Naive thymus-derived CD8-positive, alpha-beta T cell (primary cell): ENCODE measurements around the gene GINS2. TPM values are rescaled to one million over a fixed set of nuclear protein-coding genes. Genes with fewer than 3 reads are reported as not detected.

Experiments
- ATAC-seq, 2 donors: fragments of 150-1000 bp; cut with Tn5 transposase in 1 of 2; sonication (Bioruptor Pico), chemical (Tn5 transposase) in 1 of 2; 1 replicate in 1 of 2; 2 replicates in 1 of 2; pipeline ENCODE4 v1.10.0; 2021; ENCODE audit warnings: mild to moderate bottlenecking in 2 of 2, moderate library complexity in 2 of 2
- POLR2A ChIA-PET: fragments of 350-600 bp; sonication (Branson Sonifier 250); formaldehyde crosslinking; loops from one replicate; lab custom pipeline; 2021; ENCODE audit warnings: antibody characterized with exemption; lab: Charles Lee
- DNase-seq, 10 donors: peaks; one replicate each; pipeline versions ENCODE4 v3.0.0 to v3.0.0-alpha.2; 2020 to 2022
- H3K27ac Mint-ChIP-seq, 10 donors: one replicate each; pipeline ENCODE4 v1.8.0; 2020 to 2022; ENCODE audit warnings: mild to moderate bottlenecking in 10 of 10, mixed read lengths in 10 of 10, moderate library complexity in 4 of 10, inconsistent platforms in 1 of 10
- H3K27me3 Mint-ChIP-seq, 5 donors: one replicate each; pipeline ENCODE4 v1.8.0; 2021 to 2022; ENCODE audit warnings: mixed read lengths in 5 of 5
- H3K36me3 Mint-ChIP-seq, 3 donors: one replicate each; pipeline ENCODE4 v1.8.0; 2020 to 2022; ENCODE audit warnings: mixed read lengths in 3 of 3, mild to moderate bottlenecking in 2 of 3, inconsistent platforms in 1 of 3
- H3K4me1 Mint-ChIP-seq, 4 donors: one replicate each; pipeline ENCODE4 v1.8.0; 2021 to 2022; ENCODE audit warnings: mixed read lengths in 4 of 4
- H3K4me3 Mint-ChIP-seq, 10 donors: one replicate each; pipeline ENCODE4 v1.8.0; 2020 to 2022; ENCODE audit warnings: mild to moderate bottlenecking in 10 of 10, mixed read lengths in 10 of 10, moderate library complexity in 6 of 10, inconsistent platforms in 1 of 10
- H3K9me3 Mint-ChIP-seq, 9 donors: one replicate each; pipeline ENCODE4 v1.8.0; 2020 to 2022; ENCODE audit warnings: mixed read lengths in 9 of 9, mild to moderate bottlenecking in 3 of 9, inconsistent platforms in 1 of 9, moderate library complexity in 1 of 9
- polyA plus RNA-seq, 3 donors: library from polyadenylated mRNA; unstranded; fragments of 300-500 nt; fragmentation: Illumina TruSeq; gene quantifications; one replicate each; pipeline ENCODE4 v1.2.3, GENCODE V29; 2021
- total RNA-seq, 8 experiments: library from RNA in 2 of 8; stranded (reverse) in 2 of 8; gene quantifications; one replicate each; pipeline ENCODE4 v1.2.3 and lab custom pipeline; 2021 to 2026

The GINS2 gene
- total and polyA plus RNA-seq, 5 experiments from 2014 or later, result 0.08 to 1.0 (median 0.74) TPM

DNA sequence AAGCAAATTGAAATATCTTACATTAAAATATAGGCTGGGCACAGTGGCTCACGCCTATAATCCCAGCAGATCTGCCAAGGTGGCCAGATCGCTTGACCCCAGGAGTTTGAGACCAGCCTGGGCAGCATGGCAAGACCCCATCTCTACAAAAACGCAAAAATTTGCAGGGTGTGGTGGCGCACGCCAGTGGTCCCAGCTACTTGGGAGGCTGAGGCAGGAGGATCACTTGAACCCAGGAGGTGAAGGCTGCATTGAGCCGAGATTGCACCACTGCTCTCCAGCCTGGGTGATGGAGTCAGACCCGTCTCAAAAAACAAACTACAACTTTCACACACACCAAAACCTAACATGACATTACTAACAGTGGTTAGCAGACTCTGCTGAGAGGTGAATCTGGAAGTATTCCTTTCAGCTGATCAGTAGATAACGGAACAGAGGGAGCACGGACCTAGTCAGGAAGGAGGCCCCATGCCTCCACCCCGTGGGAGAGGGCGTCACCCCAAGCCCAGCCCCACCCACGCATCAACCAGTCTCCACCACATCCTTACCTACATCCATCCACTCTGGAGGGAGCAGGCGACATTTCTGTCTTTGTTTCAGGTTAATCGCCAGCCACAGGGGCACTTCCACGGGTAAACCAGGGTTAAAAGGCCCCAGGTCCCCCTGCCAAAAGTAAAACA is 1.7 kb downstream of the GINS2 start:
- Mint-ChIP-seq H3K27ac (no peak overlapping the region), H3K4me3 (peak overlapping the region; percentile 41 to 80 (median 62))

DNA sequence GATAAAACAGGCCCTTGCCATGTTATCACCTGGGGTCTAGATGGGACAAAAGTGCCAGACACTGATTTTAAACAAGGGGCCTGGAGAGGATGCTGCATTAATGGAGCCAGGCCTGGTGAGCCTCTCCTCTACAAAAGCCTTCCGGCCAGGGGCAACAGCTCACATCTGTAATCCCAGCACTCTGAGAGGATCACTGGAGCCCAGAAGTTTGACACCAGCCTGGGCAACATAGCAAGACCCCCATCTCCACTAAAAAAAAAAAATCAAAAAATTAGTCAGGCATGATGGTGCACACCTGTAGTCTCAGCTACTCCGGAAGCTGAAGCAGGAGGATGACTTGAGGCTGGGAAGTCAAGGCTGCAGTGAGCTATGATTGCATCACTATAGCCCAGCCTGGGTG is 3.5 kb downstream of the GINS2 start:
- no peak overlapping the region for H3K27ac Mint-ChIP-seq
- H3K4me1 Mint-ChIP-seq, result peaks cover 6 to 11% (median 9%) of the 10 kb centered on the region in 4 donors
- no peaks in the 10 kb centered on the region for H3K36me3 Mint-ChIP-seq
- ATAC-seq (no peak), DNase-seq (no peak)
- H3K4me3 Mint-ChIP-seq, result no peak overlapping the region
- H3K27me3 Mint-ChIP-seq, result peaks cover 0 to 2% (median 0%) of the 10 kb centered on the region in 5 donors
- no peaks in the 10 kb centered on the region for H3K9me3 Mint-ChIP-seq
- POLR2A ChIA-PET, result interaction anchor here (0.6 to 0.7 kb wide), 3 partner anchors 22 to 174 kb away, joined by 3 to 7 read pairs (median 4); no protein-coding TSS in a partner anchor

More for the DNA sequence above, 1.7 kb downstream of the GINS2 start:
- H3K4me1 Mint-ChIP-seq, result peaks cover 0 to 6% (median under 1%) of the 10 kb centered on the region in 4 donors
- POLR2A ChIA-PET, result no interaction called here
- H3K9me3 Mint-ChIP-seq, result no peaks in the 10 kb centered on the region
- peak in 1 of 10 donors; percentile 19 for DNase-seq
- no peak for ATAC-seq
- peaks cover 0 to 9% (median 0%) of the 10 kb centered on the region in 5 donors for H3K27me3 Mint-ChIP-seq
- H3K36me3 Mint-ChIP-seq, result no peaks in the 10 kb centered on the region

DNA sequence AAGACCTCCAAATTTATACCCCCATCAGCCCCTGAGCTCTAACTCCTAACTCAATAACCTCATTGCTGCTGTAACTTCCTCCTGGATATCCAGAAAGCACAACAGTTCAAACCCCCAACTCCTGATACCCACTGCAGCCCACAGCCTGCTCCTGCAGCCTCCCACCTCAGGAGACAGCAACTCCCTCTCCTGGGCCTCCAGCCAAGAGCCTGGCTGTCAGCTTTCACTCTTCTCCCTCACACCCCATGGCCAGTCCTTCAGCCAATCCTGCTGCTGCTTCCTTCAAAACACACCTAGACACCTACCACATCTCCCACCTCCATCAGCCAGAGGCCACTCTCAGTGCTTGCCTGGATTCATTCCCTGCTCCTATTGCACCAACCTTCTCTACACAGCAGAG is 5.4 kb downstream of the GINS2 start:
- H3K27me3 Mint-ChIP-seq, result no peaks in the 10 kb centered on the region
- no peaks in the 10 kb centered on the region for H3K36me3 Mint-ChIP-seq
- H3K27ac Mint-ChIP-seq, result peak overlapping the region in 3 of 10 donors; percentile 27 to 83 (median 55)
- no peaks in the 10 kb centered on the region for H3K9me3 Mint-ChIP-seq
- DNase-seq, result peak in 1 of 10 donors; percentile 28
- H3K4me3 Mint-ChIP-seq, result no peak overlapping the region
- peaks cover 8 to 11% (median 9%) of the 10 kb centered on the region in 4 donors for H3K4me1 Mint-ChIP-seq
- POLR2A ChIA-PET, result interaction anchor here (0.9 kb wide), 1 partner anchor 9 kb away, joined by 5 read pairs; no protein-coding TSS in a partner anchor
- ATAC-seq, result no peak

DNA sequence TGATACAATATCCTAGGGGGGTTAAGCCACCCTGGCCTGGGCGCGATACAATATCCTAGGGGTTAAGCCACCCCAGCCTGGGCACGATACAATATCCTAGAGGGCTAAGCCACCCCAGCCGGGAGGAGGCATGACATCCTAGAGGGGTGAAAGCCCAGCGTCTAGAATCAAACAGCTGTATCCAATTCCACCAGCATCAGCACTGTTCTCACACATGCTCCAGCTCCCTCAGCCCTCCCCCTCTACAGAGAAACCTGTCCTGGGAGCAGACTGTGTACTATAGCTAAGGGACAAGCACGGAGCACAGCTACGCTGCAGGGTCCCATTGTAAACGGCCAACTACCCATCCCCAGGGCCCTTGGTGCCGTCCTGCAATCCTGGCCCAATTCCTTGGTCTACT is 6.2 kb downstream of the GINS2 start:
- ATAC-seq (no peak), DNase-seq (peak in 1 of 10 donors; percentile 45)
- Mint-ChIP-seq H3K4me1 (peaks cover 8 to 11% (median 9%) of the 10 kb centered on the region in 4 donors), H3K4me3 (no peak overlapping the region), H3K27me3 (no peaks in the 10 kb centered on the region), H3K9me3 (no peaks in the 10 kb centered on the region), H3K36me3 (no peaks in the 10 kb centered on the region), H3K27ac (no peak overlapping the region)
- POLR2A ChIA-PET, result no interaction called here

DNA sequence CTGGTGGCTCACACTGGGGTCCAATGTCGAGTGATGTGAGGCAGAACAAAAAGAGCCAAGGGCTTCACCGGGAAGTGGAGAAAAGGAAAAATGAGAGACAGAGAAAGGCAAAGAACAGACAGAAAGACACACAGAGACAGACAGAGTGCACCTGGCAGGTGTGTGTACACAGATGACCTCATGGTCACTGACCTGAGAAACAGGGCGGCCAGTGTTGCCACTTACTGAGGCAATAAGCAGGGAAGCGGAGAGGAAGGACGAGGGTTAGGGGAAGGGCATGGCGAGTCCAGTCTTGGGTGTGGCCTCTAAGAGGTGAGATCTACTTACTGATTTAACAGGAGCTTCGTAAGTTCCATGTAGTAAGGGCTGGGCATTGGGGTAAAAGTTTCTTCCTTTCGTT is 7.5 kb downstream of the GINS2 start:
- Mint-ChIP-seq H3K4me3 (no peak overlapping the region), H3K27me3 (no peaks in the 10 kb centered on the region), H3K36me3 (no peaks in the 10 kb centered on the region), H3K27ac (peak overlapping the region in 2 of 10 donors; percentile 69 to 89), H3K4me1 (peaks cover 8 to 11% (median 9%) of the 10 kb centered on the region in 4 donors), H3K9me3 (no peaks in the 10 kb centered on the region)
- POLR2A ChIA-PET, result interaction anchor here (1.7 kb wide), 1 partner anchor 8 kb away, joined by 4 read pairs; no protein-coding TSS in a partner anchor
- ATAC-seq, result no peak
- DNase-seq, result peak in 1 of 10 donors; percentile 58

DNA sequence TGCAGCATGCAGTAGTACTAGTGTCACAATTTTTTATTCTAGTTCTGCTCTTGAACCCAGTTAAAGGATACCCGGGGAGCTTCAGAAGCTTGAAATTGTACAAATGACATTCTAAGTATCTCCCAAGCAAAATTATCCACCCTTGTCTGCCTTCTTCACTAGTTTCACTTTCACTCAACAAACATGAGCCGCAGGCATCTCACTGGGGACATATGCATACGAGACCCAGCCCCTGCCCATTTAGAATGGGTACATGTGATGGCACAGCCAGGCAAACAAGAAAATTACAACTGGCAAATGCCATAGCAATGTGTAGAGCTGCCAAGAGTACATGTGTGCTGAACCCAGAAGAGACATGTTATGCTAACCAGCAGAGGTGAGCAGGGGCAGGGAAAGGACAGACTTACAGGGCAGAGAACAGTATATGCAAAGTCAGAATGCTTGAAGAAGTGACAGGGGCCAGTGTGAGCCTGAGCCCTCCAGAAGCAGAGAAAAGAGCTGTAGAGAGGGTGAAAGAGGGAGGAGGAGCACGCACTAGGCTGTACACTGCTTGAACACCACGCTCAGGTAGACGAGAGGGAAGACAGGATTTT is 8.3 kb downstream of the GINS2 start:
- Mint-ChIP-seq H3K9me3 (no peaks in the 10 kb centered on the region), H3K36me3 (peaks cover 0 to 3% (median 0%) of the 10 kb centered on the region in 3 donors), H3K27me3 (no peaks in the 10 kb centered on the region), H3K4me3 (no peak overlapping the region), H3K4me1 (peaks cover 8 to 11% (median 9%) of the 10 kb centered on the region in 4 donors), H3K27ac (peak overlapping the region in 3 of 10 donors; percentile 24 to 81 (median 50))
- POLR2A ChIA-PET, result interaction anchor here (1.7 kb wide), 1 partner anchor 9 kb away, joined by 4 read pairs; no protein-coding TSS in a partner anchor
- no peak for ATAC-seq
- DNase-seq, result peak in 1 of 10 donors; percentile 6

DNA sequence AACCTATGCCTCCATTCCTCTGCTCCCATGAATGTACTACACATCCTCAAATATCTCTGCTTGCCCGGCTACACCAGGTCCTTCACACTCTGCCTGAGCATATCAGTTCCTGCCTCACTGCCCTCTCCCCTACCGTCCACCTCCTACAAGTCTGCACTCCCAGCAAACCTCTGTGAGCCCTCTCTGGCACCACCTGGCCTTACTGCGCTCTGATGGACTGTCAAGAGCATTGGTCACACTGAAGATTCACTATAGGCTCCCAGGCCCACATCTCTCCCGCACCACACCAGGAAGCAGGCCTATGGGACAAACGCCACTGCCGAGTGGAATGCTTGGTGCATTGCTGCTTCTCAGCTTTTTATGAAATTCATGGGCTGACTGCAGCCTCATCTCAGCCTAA is 8.9 kb downstream of the GINS2 start:
- Mint-ChIP-seq H3K36me3 (peaks cover 0 to 9% (median 0%) of the 10 kb centered on the region in 3 donors), H3K9me3 (no peaks in the 10 kb centered on the region), H3K27me3 (no peaks in the 10 kb centered on the region), H3K4me1 (peaks cover 8 to 11% (median 9%) of the 10 kb centered on the region in 4 donors), H3K27ac (peak overlapping the region in 6 of 10 donors; percentile 18 to 81 (median 52)), H3K4me3 (no peak overlapping the region)
- DNase-seq (peak in 1 of 10 donors; percentile 23), ATAC-seq (no peak)
- POLR2A ChIA-PET, result interaction anchor here (0.5 kb wide), 1 partner anchor 130 kb away, joined by 4 read pairs; no protein-coding TSS in a partner anchor

DNA sequence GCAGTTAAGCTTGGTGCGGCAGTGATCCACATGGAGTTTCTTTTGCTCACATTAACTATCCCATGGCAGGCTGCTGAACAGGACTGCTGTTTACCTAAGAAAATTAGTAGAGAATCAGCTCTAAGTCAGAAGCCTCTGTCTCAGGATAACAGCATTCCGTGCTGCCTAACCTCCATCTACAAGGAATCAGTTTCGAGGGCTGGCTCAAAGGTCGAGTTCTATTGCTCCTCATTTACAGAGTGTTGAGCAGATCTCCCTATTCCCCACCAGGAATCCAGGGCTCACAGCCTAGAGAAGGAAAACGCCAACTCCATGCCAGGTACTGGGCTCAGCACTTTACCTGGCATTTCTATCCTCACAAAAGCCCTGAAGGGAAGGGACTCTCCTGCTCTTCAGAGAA is 9.9 kb downstream of the GINS2 start:
- POLR2A ChIA-PET, result no interaction called here
- peaks cover 0 to 20% (median 4%) of the 10 kb centered on the region in 3 donors for H3K36me3 Mint-ChIP-seq
- H3K4me3 Mint-ChIP-seq, result no peak overlapping the region
- ATAC-seq (no peak), DNase-seq (peak in 1 of 10 donors; percentile 14)
- H3K9me3 Mint-ChIP-seq, result no peaks in the 10 kb centered on the region
- peak overlapping the region in 2 of 10 donors; percentile 9 to 33 for H3K27ac Mint-ChIP-seq
- H3K27me3 Mint-ChIP-seq, result no peaks in the 10 kb centered on the region
- peaks cover 8 to 11% (median 9%) of the 10 kb centered on the region in 4 donors for H3K4me1 Mint-ChIP-seq

DNA sequence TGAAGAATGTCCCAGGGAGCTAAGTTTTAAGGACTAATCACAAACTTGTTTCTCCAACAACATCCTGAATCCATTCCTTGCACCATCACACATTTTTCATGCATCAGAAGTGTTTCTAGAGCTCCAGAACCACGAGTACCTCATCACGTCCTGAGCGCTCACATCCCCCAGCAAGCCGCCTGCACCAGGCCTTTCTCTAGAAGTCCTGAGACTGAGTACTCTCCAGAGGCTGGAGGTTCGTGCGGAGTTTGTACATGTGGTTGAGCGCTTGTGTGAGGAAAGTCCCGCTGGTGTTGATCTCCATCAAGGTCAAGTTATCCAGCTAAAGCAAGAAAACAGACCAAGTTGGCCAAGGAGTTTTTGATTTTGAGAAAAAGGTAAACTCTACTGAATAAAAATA is 10.7 kb downstream of the GINS2 start:
- Mint-ChIP-seq H3K36me3 (peaks cover 0 to 28% (median 4%) of the 10 kb centered on the region in 3 donors), H3K27me3 (no peaks in the 10 kb centered on the region), H3K9me3 (no peaks in the 10 kb centered on the region), H3K27ac (peak overlapping the region in 1 of 10 donors; percentile 19), H3K4me1 (peaks cover 5 to 9% (median 8%) of the 10 kb centered on the region in 4 donors), H3K4me3 (no peak overlapping the region)
- POLR2A ChIA-PET, result interaction anchor here (0.7 kb wide), 1 partner anchor 185 kb away, joined by 3 read pairs; no protein-coding TSS in a partner anchor
- DNase-seq (peak in 1 of 10 donors; percentile 24), ATAC-seq (no peak)

DNA sequence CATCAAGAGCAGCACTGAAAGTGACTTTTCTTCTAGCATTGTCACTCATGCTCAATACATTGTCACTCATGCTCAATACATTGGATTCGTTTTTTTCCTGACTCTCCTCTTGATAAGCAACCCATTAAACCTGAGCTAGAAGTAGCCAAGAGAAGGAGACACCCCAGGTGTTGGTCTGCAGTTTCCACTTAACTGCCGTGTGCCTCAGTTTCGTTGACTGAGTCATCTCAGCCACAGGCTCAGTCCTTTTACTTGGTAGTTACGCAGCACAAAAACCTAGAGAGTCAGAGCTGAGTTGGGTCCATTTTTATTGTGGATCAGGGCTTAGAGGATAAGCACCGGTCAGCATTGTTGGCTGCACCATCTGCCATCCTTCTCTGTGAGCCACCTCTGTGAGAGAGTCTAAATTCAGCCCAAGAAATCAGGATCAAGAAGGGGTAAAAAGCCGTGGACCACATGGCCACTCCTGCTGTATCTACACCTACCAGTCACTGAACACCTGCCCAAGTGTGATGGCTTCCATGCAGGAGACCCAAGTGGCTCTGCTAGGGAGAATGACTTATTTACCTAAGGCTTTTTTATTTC is 11.3 kb downstream of the GINS2 start:
- no peaks in the 10 kb centered on the region for H3K27me3 Mint-ChIP-seq
- DNase-seq (peak in 1 of 10 donors; percentile 3), ATAC-seq (no peak)
- peaks cover 4 to 9% (median 8%) of the 10 kb centered on the region in 4 donors for H3K4me1 Mint-ChIP-seq
- H3K27ac Mint-ChIP-seq, result peak overlapping the region in 4 of 10 donors; percentile 4 to 70 (median 42)
- no peak overlapping the region for H3K4me3 Mint-ChIP-seq
- POLR2A ChIA-PET, result interaction anchor here (0.7 kb wide), 1 partner anchor 184 kb away, joined by 3 read pairs; no protein-coding TSS in a partner anchor
- no peaks in the 10 kb centered on the region for H3K9me3 Mint-ChIP-seq
- H3K36me3 Mint-ChIP-seq, result peaks cover 0 to 33% (median 4%) of the 10 kb centered on the region in 3 donors

DNA sequence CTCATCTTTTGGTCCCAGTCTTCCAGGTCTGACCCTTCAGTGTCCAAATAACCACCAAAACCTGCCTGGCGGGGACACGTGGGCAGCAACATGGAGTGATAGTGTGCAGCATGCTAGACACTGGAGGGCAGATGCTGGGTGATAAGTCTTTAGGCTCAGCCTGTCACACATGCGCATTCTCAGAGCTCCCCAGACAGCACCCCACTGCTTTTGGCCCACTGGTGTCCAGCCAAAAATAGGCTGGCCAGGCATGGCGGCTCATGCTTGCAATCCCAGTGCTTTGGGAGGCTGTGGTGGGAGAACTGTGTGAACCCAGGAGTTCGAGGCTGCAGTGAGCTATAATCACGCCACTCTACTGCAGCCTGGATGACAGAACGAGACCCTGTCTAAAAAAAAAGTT is 12.3 kb downstream of the GINS2 start:
- peaks cover 0 to 42% (median 4%) of the 10 kb centered on the region in 3 donors for H3K36me3 Mint-ChIP-seq
- ATAC-seq (no peak), DNase-seq (peak in 1 of 10 donors; percentile 13)
- H3K27ac Mint-ChIP-seq, result peak overlapping the region in 2 of 10 donors; percentile 49 to 53
- peaks cover 4 to 9% (median 8%) of the 10 kb centered on the region in 4 donors for H3K4me1 Mint-ChIP-seq
- H3K9me3 Mint-ChIP-seq, result no peaks in the 10 kb centered on the region
- no peak overlapping the region for H3K4me3 Mint-ChIP-seq
- POLR2A ChIA-PET, result no interaction called here
- no peaks in the 10 kb centered on the region for H3K27me3 Mint-ChIP-seq

DNA sequence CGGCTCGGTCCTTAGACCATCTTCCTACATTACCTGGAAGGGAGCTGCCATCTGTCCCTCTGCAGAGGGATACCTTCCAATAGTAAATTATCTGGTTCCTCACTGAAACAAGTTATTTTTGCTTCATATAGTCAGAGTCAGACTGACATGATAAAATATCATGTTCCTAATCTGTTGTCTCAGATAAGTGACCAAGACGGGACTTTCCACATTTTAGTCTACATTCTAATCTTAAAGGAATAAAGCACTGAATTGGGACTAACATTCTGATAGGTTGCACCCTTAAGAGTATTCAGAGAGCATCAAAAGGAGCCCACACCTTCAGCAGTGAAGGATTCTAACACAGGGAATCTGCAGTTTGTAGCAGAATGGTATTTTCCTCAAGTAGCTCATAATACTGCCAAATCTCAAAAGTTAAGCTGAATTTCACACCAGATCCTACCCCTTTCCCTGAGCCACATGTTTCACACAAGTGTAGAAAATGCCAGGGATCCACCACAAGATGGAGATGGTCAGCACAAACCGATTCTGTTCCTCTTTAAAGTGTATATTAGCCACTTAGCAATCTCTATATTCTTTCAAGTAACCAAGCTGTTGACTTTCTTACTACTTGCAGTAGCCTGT is 13.4 kb downstream of the GINS2 start:
- peaks cover under 1 to 4% (median 1%) of the 10 kb centered on the region in 4 donors for H3K4me1 Mint-ChIP-seq
- DNase-seq, result peak in 1 of 10 donors; percentile 9
- no peak for ATAC-seq
- H3K36me3 Mint-ChIP-seq, result peaks cover 0 to 51% (median 6%) of the 10 kb centered on the region in 3 donors
- H3K27me3 Mint-ChIP-seq, result no peaks in the 10 kb centered on the region
- H3K27ac Mint-ChIP-seq, result peak overlapping the region in 8 of 10 donors; percentile 0 to 80 (median 42)
- H3K9me3 Mint-ChIP-seq, result no peaks in the 10 kb centered on the region
- H3K4me3 Mint-ChIP-seq, result no peak overlapping the region
- POLR2A ChIA-PET, result no interaction called here
